ENCODE measurements around the gene PIM2.

The PIM2 gene

DNA sequence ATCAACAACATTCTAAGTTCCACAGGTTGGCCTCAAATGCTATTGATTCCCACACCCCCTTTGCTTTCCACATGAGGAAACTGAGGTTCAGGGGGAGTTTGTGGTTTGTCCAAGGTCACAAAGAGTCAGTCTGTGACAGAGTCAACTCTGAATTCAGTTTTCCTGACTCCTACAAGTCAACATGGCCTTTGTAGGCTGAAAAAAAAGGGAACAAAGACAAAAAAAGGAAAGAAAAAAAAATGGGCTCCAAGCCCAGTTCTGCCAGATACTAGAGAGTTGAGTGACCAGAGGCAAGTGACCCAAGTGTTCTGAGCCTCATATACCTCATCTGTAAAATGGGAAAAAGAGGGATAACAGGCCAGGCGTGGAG is 16.5 kb upstream of the PIM2 start:
- DNase-seq: no peak

DNA sequence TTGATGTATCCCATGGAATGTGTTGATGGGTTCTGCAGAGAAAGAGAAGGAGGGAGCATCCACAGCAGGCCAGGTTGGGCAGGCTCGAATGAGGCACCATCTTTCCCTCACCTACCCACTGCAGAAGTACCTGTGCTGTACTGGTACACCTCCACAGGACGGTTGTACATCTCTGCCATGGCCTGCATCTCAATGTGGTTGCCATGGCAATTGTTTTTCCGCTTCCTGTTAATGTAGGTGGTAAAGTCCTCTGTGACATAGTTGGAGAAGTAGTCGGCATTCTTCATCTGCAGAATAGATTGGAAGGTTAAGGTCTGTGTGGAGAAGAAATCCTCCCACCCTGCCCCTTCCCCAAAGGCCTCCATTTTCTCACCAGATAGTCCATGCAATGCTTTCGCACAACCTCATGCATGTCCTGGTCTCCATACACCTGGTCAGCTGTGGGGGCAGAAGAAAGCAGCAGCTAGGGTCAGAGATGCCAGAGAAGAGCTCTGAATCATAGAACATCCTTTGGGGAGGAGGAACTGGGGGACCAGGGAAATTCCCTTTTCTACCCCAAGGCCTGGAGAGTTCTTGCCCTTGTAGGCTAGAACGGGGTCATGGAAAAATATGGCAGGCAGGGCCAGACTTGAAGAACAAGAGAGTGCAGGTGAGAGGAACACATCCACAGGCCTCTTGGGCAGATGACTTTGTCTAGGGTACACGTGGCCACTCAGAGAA is 15.9 kb upstream of the PIM2 start:
- DNase-seq: no peak

DNA sequence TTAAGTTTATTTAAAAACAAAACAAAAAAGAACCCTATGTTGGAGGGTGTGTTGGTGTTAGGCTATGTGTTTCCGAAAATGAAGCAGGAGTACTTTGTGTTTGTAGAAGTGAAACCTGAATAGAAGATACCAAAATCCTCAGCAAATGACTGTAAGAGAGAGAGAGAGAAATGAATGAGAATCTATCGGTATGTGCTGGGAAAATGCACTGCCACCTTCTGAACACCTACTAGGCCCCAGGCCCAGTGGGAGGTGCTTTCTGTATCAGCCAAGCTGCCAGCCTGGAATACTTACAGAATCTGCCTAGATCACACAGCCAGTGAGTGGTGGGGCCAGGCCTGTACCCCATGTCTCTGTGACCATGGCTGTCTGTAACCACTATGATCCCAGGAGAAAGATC is 14.9 kb upstream of the PIM2 start:
- DNase-seq: no peak

DNA sequence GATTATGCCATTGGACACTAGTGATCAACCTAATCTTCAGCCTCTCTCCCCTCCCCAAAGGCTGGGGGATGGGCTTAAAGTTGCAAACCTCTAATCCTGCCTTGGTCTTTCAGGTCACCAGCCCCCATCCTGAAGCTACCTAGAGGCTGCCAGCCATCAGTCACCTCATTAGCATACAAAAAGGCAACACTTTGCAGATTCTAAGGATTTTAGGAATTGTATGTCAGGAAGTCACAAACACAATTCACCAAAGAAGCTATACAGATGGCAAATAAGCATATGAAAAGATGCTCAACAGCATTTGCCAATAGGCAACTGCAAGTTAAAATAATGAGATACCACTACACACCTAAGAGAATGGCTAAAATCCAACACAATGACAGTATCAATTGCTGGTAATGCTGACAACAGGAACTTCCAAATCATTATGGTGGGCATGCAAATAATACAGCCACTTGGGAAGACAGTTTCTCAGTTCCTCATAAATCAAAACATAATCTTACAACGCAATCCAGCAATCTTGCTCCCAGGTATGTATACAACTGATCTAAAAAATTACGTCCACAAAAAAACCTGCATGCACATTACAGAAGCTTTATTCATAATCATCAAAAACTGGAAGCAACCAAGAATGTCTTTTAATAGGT is 9.0 kb upstream of the PIM2 start:
- no peak for DNase-seq

DNA sequence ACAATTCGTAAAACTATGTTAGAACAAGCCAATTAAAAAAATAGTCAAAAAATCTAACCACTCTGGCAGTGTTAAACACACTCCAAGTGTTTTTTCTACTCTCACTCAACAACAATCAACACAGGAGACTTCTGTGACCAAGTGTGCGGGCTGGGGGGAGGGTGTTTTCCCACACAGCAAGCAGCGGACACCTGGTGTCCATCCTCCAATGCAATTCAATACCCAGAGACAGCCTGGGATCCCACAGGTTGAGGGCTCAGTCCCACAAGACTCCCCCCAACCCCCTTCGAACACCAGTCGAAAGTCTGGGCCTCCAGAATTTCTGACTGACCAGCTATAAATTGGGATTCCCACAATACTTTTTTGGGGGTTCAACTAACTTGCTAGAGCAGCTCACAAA is 8.3 kb upstream of the PIM2 start:
- no peak for DNase-seq

DNA sequence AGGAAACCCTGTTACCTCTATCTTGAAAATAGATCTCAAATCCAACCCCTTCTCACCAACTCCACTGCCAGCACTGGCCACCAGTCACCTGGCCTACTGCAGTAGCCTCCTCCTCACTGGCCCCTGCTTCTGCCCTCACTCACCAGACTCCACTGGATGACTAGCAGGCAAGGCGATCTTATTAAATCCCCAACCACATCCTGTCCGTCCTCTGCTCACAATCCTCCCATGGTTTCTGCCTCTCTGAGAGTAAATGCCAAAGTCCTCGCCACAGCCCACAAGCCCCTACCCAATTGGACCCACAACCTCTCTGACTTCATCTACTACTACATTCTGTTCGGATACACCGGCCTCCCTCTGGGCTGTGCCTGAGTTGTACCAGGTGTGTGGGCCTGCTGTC is 5.4 kb upstream of the PIM2 start:
- DNase-seq: no peak

DNA sequence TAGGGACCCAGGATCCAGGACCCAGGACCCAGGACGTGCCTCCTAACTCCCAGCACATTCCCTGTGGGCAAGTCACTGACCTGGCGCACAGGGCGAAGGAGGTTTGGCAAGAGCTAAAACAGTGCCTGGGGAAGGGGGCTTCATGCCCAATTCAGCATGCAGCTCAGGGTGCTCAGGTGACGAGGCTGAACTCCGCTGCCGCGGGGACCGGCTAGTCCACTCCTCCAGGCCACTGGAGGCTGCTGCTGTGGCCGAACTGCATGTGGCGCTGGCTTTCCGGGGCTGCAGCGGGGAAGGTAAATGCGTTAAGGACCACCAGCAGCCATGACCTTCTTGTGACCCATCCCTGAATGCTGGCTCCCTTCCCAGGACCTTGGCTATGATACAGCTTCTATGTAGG is 4.9 kb upstream of the PIM2 start:
- DNase-seq: no peak

DNA sequence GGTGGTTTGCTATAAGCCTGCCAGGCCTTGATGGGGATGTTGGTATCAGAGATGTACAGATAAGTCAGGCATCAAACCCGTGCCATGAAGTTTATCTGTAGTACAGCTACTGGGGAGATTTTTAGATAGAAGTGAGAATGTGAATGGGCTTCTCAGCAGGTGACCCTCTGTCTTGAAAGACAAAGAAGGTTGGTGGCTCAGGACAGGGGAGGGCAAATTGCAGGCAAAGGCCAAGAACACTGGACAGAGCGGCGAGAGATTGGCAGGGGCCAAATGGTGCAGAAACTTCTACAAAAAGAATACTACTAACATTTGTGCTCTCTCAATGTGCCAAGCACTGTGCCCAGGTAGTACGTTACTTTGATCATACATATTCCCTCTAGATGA is 1.9 kb upstream of the PIM2 start:
- DNase-seq: no peak

DNA sequence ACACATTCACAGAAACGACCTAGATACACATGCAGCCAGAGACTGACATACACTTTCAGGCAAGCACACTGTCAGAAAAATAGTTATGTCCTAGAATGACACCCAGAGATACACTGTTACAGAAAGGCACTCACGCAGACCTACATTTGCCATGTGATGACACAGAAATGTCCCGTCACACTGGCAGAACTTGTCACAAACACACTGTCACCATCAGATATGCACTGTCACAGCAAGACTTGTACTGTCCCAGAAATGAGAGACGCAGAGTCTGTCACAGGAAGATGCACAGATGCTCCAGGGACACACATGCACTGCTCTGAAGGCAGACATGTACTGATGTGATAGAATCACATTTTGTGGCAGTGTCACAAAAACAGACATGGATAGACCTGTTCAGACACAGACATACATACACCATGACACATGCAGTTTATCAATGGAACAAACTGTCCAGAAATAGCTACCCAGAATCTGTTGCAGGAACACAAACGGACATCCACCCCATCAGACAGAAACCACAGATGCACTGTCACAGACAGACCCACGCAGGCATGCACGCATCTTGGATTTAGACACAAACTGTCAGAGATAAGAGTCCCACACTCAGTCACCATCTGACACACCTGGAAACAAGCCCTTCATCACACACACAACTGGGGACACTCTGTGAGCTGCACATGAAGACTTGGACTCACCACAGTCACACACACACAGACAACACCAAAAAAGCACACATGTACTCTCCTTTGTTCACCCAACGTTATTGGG is 1.3 kb upstream of the PIM2 start:
- no peak for DNase-seq

DNA sequence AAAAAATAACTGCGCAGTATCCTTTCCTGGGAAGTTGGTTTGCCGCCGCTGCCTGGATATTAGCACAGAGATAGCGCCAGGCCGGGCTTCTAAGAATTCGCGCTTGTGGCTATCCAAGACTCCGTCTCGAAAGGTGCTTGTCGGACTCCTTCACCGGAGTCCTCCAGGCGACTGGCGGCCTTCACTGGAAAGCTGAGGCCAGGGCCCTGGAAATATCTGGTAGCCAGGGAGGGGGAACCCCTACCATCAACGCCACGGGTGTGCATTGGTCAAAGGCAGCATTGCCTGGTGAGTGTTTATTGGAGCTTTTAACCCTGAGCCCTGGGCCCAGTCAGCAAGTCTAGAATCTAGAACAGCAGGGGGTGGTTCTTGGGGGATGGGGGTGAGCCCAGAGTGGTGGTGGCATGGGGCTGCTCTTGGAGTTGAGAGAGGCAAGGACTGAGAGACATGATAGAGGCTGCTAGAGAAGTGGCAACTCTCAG is 577 bp upstream of the PIM2 start:
- DNase-seq: no peak

DNA sequence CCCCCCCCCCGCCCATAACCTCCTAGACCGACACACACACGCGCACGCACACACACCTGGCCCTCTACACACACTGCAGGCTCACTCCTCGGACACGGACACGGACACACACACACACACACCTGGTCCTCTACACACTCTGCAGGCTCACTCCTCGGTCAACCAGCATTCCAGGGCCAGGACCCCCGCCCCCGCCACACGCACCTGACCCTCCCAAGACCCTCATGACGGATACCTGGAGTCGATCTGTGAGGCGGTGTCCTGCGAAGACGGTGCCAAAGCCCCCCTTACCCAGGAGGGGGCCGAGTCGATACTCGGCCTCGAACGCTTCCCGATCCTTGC is 552 bp downstream of the PIM2 start:
- DNase-seq: no peak

DNA sequence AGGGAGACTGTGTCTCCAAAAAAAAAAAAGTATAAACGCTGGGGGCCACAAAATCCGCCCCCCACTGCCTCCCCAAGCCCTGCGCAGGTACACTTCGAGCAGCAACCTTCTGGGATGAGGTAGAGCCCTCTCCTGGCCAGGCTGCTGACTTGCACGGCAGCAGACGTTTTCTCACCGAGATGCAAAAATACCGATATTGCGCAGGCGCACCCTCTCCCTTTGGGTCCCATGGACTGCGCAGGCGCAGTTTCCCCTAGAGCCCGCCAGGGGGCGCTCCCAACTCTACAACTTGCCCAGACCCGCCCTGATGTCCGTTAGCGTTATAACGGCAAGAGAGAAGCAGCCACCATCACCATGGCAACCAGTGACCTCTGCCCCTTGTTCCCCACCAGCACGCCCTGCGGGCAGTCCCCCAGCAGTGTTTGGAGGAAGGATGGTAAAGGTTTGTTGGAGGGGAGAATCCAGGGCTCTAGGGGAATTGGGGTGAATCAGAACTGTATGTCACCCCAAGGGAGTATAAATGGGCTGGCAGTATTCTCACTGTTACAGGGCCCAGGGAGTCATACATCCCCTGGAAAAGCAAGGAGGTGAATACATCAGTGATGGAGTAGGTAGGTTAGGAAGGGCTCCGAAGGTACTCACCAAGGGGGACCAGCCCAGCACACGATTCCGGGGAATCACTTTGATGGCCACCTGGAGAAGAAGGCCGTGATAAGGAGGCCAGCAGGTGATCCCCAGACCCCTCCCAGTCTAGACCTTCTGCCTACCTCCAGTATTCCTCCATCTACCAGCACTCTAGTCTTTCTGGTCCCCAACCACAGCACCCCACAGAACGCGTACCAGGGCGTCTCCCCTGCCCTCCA is 1.5 kb downstream of the PIM2 start:
- peak; percentile 85 for DNase-seq

DNA sequence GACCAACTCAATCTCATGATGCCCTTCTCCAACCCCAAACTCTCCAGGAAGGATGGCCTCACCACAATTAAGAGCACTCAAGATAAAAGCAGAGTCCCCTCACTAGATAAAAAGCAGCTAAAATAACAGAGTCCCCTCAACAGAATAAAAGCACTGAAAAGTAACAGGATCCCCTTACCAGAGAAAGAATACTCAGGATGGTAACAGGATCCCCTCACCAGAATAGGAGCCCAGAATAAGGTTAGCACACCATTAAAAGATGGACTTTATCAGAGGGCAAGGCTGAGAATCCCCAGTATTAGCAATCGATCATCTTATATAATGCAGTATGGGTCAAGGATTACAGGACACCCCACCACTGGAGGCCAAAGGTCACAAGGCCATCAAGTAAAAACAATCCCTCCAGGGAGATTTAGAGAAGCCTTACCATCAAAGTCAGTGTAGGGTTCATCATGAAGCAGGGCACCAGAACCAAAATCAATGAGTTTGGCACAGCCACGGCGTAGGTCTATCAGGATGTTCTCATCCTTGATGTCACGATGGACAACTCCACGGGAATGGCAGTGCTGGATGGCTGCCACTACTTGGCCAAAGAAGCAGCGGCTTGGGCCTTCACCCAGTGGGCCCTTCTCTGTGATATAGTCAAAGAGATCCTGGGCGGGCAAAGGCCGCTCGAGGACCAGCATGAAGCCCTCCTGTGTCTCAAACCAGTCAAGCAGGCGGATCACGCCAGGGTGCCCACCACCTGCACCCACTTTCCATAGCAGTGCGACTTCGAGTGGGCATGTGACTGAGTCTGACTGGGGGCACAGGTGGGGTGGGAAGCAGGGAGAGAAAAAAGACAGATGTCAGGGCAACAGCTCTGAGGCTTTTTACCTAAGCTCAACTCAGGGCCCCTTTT is 4.0 kb downstream of the PIM2 start:
- DNase-seq: no peak

DNA sequence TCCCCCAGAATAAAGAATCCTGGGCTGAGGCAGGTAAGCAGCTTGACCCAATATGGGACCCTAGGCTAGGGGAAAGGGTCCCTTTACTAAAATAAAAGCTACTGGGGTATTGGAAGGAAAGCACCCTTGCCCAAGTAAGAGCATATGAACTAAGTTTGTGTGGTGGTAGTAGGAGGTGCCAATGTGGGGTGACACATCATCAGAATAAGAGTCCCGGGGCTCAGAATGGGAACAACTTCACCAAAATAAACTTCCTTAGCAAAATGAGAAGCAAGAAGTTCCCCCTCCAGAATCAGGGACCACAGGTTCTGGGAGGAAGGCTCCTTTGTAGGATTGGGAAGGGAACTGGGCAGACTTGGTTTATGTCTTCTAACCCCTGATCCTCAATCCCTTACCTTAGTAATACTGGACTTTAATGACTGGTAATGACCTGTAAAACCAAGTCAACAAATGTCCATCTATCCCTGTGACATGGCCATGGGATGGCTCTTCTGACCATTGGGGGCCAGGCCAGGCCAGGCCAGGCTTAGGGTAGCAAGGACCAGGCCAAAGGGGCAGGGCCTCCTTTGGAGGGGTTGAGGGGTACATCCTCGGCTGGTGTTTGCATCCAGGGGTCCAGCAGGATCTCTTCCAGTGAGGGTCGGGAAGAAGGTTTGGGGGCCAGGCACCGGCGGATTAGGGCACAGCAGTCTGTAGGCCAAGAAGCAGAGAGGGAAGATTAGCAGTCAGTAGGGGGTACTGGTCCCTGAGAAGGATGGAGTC is 5.0 kb downstream of the PIM2 start:
- DNase-seq: no peak

DNA sequence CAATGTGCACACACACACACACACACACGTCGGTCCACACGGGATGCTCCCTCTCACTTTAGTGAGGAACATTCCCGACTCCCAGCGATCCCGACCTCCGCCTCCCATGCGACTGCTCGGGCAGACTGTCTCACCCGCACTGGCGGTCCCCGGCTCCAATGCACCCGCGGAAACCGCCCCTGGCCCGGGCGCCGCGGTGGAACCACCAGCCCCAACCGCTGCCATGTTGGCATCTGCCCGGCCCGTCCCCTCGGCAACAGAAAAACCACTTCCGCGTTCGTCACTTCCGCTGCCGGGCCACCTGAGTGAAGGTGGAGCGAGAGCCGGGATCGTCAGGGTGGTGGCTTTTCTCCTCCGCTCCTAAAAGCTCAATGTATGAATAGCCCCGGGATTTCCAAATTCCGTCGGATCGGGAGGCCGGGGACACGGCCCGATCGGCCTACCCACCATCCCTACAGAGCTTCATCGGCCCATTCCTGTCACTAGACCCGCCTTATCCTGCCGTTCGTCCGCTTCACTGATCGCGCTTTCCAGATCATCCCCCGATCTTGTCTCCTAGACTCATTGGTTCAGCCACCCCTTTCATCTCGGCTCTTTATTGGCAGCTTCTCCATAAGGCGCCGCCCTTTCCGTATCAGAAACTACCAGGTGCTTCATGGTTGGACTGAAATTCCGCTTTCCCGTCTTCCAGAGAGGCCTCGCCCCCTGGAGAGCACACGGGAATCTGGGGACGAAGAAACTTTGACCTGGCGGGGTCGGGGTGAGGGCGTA is 7.2 kb downstream of the PIM2 start, which contains the start of gene SLC35A2:
Gene SLC35A2 (minus strand): TSS at position 235 of the 771 bp plus-strand sequence. CDS start 10 bp downstream, at position 225.
- DNase-seq: peak; percentile 64

DNA sequence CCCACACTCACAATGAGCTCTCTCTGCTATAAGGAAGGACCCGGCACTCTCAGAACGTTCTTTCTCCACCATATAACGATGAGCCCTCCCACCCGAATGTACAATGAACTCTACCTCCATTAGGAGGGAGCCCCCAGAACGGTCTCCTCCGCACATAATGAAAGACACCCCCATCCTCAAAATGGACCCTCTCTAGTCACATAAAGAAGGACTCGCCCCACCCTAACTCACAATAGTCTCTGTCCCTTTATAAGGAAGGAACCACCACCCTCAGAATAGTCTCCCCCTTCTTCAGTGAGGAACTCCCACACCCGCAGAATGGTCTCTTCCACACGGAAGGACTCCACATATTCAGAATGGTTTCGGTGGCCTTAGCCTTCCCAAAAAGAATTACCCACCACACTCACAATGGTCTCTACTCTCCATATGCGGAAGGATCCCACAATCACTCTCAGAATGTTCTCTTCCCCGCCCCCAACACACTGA is 7.9 kb downstream of the PIM2 start:
- peak; percentile 36 for DNase-seq

DNA sequence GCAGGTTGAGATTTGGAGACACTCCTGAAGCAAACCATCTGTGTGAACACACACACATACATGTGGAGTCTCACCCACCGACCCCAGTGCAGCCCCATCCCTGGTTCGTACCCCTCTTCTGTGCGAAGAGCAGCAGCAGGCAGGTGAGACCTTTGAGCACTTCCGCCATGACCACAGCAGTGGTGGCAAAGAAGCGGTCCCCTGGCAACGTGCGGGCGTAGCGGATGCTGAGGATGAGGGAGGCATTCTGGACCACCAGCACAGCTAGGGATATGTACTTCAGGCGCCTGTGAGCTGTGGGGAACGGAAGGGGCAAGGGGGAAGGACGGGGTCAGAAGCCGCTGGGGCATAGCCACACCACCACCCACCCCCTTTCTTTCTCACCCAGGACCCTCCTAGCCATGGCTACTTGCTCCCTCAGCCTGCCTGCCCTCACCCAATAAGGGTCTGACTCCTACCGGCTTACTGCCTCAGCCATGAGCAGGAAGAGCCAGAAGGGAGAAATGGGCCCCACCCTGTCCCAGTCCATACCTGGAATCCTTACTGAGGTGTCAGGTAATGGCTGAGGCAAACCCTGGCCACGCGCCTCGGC is 9.0 kb downstream of the PIM2 start:
- no peak for DNase-seq

DNA sequence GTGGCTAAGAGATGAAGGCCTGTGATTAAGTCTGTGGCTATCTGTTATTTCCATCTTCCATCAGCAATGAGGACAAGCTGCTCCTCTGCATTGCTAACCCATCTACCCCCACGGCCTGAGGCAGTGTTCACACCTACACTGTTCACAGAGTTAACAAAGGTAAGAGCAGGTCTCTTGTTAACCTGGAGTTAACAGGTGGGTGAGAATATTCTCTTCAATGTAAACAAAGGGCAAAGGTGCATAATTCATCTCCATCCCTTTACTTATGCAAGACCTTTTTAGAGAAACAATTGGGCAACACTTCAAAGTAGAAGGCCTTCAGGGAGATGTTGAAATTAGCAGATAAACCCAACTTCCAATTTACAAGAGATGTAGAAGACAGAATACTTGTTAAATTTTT is 10.2 kb downstream of the PIM2 start:
- DNase-seq: no peak

DNA sequence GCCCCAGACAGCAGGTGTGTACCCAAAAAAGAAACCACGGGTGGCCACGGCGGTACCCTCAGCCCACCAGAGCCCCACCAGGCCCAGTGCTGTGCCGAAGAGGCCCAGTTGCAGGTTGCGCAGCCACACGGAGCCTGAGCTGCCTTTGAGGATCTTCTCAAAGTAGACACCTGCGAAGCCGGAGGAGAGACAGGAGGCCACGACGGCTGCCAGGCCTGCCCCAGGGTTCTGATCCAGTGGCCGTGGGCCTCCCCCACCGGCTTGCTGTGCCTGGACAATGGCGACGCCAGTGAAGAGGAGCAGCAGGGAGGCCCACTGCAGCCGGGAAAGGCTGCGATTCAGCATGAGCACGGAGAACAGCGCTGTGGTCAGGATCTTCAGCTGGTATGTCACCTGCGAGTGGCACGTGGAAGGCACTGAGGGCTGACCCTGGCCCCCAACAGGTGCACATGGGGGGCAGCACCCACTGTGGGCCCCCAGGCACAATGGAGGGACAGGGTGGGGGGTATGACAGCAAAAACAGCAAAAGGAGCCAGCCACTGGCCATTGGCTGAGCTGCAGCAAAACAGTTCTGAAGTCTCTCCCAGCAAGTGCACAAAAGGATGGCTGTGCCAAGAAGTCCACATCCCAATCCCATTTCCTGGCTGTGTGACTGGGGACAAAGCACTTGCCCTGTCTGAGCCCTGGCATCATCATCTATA is 13.6 kb downstream of the PIM2 start:
- no peak for DNase-seq

Data from fibroblast of skin of back (primary cell).